Measurements from ENCODE around the gene NCAM1. TPM values are rescaled to one million over a fixed set of nuclear protein-coding genes. Genes with fewer than 3 reads are reported as not detected.
A peak's percentile ranks its signal among the peaks of the same experiment; 100 is the strongest.

NCAM1 gene
- total RNA-seq, 4 donors from 2014 or later: 56.3 to 193 (median 70.2) TPM

- Histone ChIP-seq H3K27ac (peak overlapping the region; percentile 47 to 87 (median 82)), H3K27me3 (peaks cover 10% of the 10 kb centered on the region), H3K36me3 (no peaks in the 10 kb centered on the region), H3K9me3 (no peaks in the 10 kb centered on the region), H3K4me1 (peaks cover 0 to 36% (median 5%) of the 10 kb centered on the region in 3 donors), H3K4me3 (peak overlapping the region; percentile 66 to 75)
- TF ChIP-seq EP300 (IDR thresholded peaks at IDR 0.05) (no peak), POLR2A (IDR thresholded peaks at IDR 0.05) (peak; percentile 18 to 50), POLR2AphosphoS5 (IDR thresholded peaks at IDR 0.05) (peak; percentile 48), CTCF (IDR thresholded peaks at IDR 0.05) (peak in 2 of 4 experiments; percentile 6 to 22)
- ATAC-seq: peak; percentile 87
- no CpG with 5 or more reads among the region's 67 CpGs for WGBS, 2 donors (ENCODE audit: low coverage in 1 of 2)
Measured at GRCh38 chr11:112962579-112963367, 1.6 kb downstream of the NCAM1 start.

GRCh38 chr11:112963368-112963955, 2.2 kb downstream of the NCAM1 start:
- Histone ChIP-seq H3K4me1 (peaks cover 0 to 36% (median 5%) of the 10 kb centered on the region in 3 donors), H3K27me3 (peaks cover 10% of the 10 kb centered on the region), H3K27ac (peak overlapping the region; percentile 47 to 87 (median 82)), H3K4me3 (peak overlapping the region; percentile 66 to 75), H3K9me3 (no peaks in the 10 kb centered on the region), H3K36me3 (no peaks in the 10 kb centered on the region)
- ATAC-seq: peak; percentile 49
- TF ChIP-seq POLR2AphosphoS5 (IDR thresholded peaks at IDR 0.05) (no peak), CTCF (IDR thresholded peaks at IDR 0.05) (peak in 1 of 4 experiments; percentile 19), EP300 (IDR thresholded peaks at IDR 0.05) (no peak), POLR2A (IDR thresholded peaks at IDR 0.05) (no peak)
- WGBS, 2 donors (ENCODE audit: low coverage in 1 of 2): 28 to 34% methylated on average over 2 to 3 of the region's 48 CpGs

- Histone ChIP-seq H3K27me3 (peaks cover 10% of the 10 kb centered on the region), H3K9me3 (no peaks in the 10 kb centered on the region), H3K36me3 (no peaks in the 10 kb centered on the region), H3K27ac (no peak overlapping the region), H3K4me1 (peaks cover 0 to 43% (median 5%) of the 10 kb centered on the region in 3 donors), H3K4me3 (no peak overlapping the region)
- 30 to 69% methylated on average over 2 to 4 of the region's 4 CpGs for WGBS, 2 donors (ENCODE audit: low coverage in 1 of 2)
- TF ChIP-seq EP300 (IDR thresholded peaks at IDR 0.05) (no peak), CTCF (IDR thresholded peaks at IDR 0.05) (no peak), POLR2A (IDR thresholded peaks at IDR 0.05) (no peak), POLR2AphosphoS5 (IDR thresholded peaks at IDR 0.05) (no peak)
- ATAC-seq: no peak
Measured at GRCh38 chr11:112965656-112966055, 4.4 kb downstream of the NCAM1 start.

- no peak overlapping the region for H3K4me3 ChIP-seq
- 87 to 93% methylated on average over 4 of the region's 4 CpGs for WGBS, 2 donors (ENCODE audit: low coverage in 1 of 2)
- TF ChIP-seq CTCF (IDR thresholded peaks at IDR 0.05) (no peak), POLR2A (IDR thresholded peaks at IDR 0.05) (no peak), EP300 (IDR thresholded peaks at IDR 0.05) (no peak), POLR2AphosphoS5 (IDR thresholded peaks at IDR 0.05) (no peak)
- no peak overlapping the region for H3K27ac ChIP-seq
- H3K36me3 ChIP-seq: no peaks in the 10 kb centered on the region
- ATAC-seq: no peak
- H3K4me1 ChIP-seq: peaks cover 0 to 35% (median 5%) of the 10 kb centered on the region in 3 donors
- H3K27me3 ChIP-seq: peaks cover 10% of the 10 kb centered on the region
- H3K9me3 ChIP-seq: no peaks in the 10 kb centered on the region
Measured at GRCh38 chr11:112966561-112966960, 5.3 kb downstream of the NCAM1 start.
